ENCODE results near the gene RNU2-1.

DNA sequence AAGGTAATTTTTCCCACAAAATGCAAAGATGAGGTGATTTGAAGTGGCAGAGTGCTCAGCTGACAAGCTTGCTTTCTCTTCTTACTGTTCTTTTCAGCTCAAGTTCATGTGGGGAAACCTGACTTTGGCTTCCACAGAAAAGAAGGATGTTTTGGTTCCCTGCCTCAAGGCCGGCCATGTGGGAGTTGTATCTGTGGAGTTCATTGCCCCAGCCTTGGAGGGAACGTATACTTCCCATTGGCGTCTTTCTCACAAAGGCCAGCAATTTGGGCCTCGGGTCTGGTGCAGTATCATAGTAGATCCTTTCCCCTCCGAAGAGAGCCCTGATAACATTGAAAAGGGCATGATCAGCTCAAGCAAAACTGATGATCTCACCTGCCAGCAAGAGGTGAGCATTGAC lies 40.5 kb downstream of the RNU2-1 start:
- TF ChIP-seq, protein P1, sequence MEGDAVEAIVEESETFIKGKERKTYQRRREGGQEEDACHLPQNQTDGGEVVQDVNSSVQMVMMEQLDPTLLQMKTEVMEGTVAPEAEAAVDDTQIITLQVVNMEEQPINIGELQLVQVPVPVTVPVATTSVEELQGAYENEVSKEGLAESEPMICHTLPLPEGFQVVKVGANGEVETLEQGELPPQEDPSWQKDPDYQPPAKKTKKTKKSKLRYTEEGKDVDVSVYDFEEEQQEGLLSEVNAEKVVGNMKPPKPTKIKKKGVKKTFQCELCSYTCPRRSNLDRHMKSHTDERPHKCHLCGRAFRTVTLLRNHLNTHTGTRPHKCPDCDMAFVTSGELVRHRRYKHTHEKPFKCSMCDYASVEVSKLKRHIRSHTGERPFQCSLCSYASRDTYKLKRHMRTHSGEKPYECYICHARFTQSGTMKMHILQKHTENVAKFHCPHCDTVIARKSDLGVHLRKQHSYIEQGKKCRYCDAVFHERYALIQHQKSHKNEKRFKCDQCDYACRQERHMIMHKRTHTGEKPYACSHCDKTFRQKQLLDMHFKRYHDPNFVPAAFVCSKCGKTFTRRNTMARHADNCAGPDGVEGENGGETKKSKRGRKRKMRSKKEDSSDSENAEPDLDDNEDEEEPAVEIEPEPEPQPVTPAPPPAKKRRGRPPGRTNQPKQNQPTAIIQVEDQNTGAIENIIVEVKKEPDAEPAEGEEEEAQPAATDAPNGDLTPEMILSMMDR (optimal IDR thresholded peaks at IDR 0.05 in 1 of 3, IDR thresholded peaks at IDR 0.05 in 1 of 3, conservative IDR thresholded peaks at IDR 0.05 in 1 of 3; ENCODE audit: extremely low read depth in 1 of 3, insufficient read depth in 2 of 3, low read length in 3 of 3) = no peak
- no peak for TF ChIP-seq EZH2 (IDR thresholded peaks at IDR 0.05; ENCODE audit: low read length)
